WI38 (cell line): ENCODE measurements around the gene INAFM1.
A peak's percentile ranks its signal among the peaks of the same experiment; 100 is the strongest.
"Not testable (repeated sequence)": the region's sequence is repeated elsewhere in the genome, so short reads cannot be mapped to it uniquely, and the experiment has no call there.

Source experiments
- H3K4me3 ChIP-seq: 2 replicates; pipeline ENCODE4 v1.5.1; 2011; ENCODE audit warnings: low read depth, mild to moderate bottlenecking, control low read depth, low read length
- CTCF ChIP-seq: IDR thresholded peaks from 2 replicates; pipeline ENCODE4 v1.5.1; 2012; ENCODE audit warnings: low read depth, mild to moderate bottlenecking, control low read depth, low read length

INAFM1 gene

GRCh38 chr19:47273313-47274070 is 1.2 kb upstream of the INAFM1 start:
- peak overlapping the region; percentile 71 for H3K4me3 ChIP-seq
- no peak for TF ChIP-seq CTCF

- peak overlapping the region; percentile 49 for H3K4me3 ChIP-seq
- TF ChIP-seq CTCF = no peak
These were observed 441 bp downstream of the INAFM1 start for GRCh38 chr19:47274891-47275761.

- H3K4me3 ChIP-seq = no peak overlapping the region; the same call in 1 of the 2 replicates
- TF ChIP-seq CTCF = no peak
These were observed 1.2 kb downstream of the INAFM1 start for GRCh38 chr19:47275791-47276461.

- not testable (repeated sequence) for H3K4me3 ChIP-seq
These were observed 1.8 kb downstream of the INAFM1 start for GRCh38 chr19:47276513-47276912.

GRCh38 chr19:47280183-47280797 is 5.6 kb downstream of the INAFM1 start:
- TF ChIP-seq CTCF = peak; percentile 47
- no peak overlapping the region for H3K4me3 ChIP-seq

GRCh38 chr19:47283405-47284059 is 8.8 kb downstream of the INAFM1 start:
- TF ChIP-seq CTCF = no peak

More at GRCh38 chr19:47283405-47284059, 8.8 kb downstream of the INAFM1 start:
- H3K4me3 ChIP-seq = no peak overlapping the region
